Stimulated activated CD4-positive, alpha-beta T cell treated with anti-CD3 and anti-CD28 coated beads, Interleukin-15, amount 100 ng/mL, for 1 hour (primary cell): Measurements from ENCODE around the gene SMIM10L2A.
"Not testable (repeated sequence)": the region's sequence is repeated elsewhere in the genome, so short reads cannot be mapped to it uniquely, and the experiment has no call there.

Experiments
- DNase-seq, 2 donors: peaks; one replicate each; pipeline ENCODE4 v3.0.0-alpha.2; 2020; ENCODE audit warnings: low read depth in 1 of 2, low spot score in 1 of 2

SMIM10L2A gene

DNA sequence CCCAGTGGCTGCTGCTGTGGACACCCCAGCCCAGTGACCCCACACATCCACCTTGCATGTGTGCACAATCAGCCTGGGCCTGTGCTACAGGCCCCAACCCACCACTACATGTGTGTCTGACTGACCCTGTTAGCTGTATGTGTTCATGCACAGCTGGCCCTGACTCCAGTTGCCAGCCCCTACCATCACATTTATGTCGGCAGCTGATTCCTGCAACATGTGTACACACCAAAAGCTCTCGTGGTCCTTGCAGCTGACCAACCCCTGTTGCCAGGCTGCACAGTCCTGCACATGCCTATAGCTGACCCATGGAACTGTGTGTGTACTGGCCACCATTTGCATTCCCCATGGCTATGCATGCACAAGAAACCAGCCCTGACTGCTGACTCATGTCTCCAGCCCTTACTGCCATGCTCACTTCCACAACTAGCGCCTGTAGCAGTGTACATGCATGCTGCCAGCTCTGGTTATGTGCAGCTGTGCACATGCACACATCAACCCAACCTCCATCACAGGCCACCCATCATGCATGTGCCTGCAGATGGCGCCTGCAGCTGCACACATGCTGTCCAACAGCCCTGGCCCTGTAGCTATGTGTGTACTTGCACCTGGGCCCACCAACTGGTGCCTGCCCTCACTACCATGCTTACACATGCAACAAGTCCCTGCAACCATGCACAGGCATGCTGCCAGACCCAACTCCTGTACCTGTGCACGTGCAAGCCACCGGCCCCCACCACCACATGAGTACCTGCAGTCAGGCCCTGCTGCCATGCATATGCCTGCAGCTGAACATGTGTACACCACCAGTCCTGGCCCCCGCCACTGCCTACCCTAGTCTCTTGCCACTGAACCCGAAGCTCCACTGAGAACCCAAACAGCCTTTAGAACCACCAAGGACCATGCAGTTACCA lies 28.1 kb downstream of the SMIM10L2A start:
- no peak for DNase-seq

DNA sequence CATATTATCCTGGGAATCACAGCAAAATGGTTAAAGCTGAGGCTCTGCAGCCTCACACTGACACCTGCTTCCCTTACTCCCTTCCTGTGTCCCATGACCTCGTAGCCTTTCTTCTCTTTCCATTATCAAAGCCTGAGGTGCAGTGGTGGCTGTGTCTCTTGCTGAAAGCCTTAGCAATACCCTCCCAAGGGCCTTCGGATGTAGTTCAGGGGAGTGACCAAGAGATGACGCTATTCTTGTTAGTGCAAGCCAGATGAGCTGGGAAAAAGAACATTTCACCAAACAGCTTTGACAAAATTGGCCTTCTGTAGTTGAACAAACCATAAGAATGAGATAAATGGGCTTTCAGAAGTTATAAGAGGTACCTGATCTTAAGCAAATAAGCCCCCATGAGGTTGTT lies 31.6 kb downstream of the SMIM10L2A start:
- DNase-seq, result no peak

DNA sequence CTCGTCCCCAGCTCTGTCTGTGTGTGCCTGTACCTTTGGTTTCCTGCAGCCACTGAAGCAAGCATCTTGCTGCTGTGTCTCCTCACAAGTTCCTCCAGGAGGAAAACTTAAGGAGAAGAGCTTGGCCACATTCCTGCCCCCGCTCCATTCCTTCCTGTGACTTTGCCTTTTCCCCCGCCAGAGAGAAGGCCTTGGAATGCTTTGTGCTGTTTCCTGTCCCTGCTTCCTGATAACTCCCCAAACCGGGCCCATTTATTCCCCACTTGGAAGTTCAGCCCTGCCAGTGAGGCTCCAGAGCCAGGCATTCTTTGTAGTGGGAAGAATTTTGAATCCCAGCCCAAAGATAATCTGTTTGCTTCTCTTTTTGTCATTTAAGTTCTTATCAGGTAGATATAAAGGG lies 33.1 kb downstream of the SMIM10L2A start:
- DNase-seq, result no peak

DNA sequence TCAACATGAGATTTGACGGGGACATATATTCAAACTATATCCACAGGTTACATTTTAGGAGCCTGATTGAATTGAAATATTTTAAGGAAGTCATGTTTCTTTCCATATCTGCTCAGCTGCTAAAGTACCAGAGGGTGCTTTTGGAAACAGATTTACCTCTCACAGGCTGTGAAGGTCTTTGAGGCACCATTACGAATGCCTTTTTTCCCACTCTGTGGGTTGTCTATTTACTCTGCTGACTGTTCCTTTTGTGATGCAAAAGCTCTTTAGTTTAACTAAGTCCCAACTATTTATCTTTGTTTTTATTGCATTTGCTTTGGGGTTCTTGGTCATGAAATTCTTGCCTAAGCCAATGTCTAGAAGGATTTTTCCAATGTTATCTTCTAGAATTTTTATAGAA lies 40.0 kb downstream of the SMIM10L2A start:
- not testable (repeated sequence) for DNase-seq

DNA sequence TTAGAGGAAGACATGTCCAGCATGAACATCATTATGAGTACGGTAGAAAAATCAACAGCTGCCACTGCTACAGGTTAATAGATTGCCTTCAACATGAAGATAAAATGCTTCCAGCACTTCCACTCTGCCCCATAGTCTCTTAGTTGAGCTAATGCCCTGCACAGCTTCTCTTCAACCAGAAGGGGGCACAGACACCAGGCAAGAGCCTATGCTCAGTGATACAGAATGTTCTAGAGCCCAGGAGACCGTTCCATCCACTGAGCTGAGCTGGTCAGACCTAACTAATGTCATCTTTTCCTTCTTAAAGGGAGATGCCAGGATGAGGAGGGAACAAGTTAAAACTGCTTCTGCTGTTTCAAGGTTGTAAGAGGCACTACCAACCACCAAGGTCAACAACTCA lies 42.2 kb downstream of the SMIM10L2A start:
- DNase-seq, result no peak

DNA sequence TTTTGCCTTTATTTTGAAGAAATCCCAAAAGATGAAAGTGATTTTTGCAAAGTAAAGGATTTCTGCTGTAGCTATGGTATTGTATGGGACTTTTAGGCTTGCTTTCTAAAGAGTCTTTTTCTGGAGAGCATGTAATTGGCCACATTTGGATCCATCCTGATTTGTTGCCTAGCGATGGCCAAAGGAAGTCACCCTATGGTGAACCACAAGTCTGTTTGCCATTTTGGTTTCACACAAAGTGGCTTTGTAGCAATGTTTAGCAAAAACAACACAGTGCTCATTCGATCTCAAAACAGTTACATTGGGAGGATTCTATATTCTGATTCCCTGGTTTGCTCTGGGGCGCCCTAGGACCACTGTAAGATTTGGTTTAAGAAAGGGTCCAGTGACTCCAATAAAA lies 54.6 kb downstream of the SMIM10L2A start:
- no peak for DNase-seq

DNA sequence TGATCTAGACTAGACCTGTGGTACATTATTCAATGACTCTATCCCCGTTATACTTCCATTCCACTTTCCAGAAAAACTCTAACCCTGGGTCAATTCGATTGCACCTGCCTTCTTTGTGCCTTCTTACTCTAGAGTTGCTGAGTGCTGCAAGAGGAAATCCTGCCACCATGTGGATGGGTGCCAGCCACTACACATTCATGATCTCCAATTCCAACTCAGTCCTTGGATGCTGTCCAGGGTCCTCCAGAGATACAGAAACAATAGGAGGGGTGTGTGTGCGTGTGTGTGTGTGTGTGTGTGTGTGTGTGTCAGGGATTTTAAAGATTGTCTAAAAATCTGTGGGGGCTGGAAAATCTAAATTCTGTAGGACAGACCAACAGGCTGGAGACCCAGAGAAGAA lies 55.8 kb downstream of the SMIM10L2A start:
- peak in 1 of 2 donors; percentile 1 for DNase-seq
